Measurements from ENCODE around the gene MYL4.
"Not testable (repeated sequence)": the region's sequence is repeated elsewhere in the genome, so short reads cannot be mapped to it uniquely, and the experiment has no call there.

MYL4 gene

DNA sequence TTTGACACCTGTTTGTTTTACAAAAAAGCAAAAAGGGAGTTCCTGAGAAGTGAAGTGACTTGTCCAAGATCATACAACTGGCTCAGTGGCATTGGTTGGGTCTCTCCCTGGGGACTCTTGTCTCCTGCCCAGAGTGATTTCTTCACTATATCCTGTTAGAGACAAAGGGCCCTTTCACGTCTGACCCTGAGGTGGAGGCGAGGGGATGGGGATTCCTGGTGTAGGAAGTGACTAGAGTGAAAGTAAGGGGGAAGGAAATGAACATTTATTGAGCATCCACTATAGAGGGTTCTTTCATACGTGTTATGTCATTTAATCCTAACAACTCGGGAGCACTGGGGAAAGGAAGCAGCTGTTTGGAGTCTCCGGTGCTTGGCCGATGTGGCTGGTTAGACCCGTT is 53.4 kb downstream of the MYL4 start:
- DNase-seq (ENCODE audit: low read depth): no peak
- H3K4me3 ChIP-seq (replicated peaks; ENCODE audit: low read depth, low read length): no peak overlapping the region
- TF ChIP-seq, protein P1, sequence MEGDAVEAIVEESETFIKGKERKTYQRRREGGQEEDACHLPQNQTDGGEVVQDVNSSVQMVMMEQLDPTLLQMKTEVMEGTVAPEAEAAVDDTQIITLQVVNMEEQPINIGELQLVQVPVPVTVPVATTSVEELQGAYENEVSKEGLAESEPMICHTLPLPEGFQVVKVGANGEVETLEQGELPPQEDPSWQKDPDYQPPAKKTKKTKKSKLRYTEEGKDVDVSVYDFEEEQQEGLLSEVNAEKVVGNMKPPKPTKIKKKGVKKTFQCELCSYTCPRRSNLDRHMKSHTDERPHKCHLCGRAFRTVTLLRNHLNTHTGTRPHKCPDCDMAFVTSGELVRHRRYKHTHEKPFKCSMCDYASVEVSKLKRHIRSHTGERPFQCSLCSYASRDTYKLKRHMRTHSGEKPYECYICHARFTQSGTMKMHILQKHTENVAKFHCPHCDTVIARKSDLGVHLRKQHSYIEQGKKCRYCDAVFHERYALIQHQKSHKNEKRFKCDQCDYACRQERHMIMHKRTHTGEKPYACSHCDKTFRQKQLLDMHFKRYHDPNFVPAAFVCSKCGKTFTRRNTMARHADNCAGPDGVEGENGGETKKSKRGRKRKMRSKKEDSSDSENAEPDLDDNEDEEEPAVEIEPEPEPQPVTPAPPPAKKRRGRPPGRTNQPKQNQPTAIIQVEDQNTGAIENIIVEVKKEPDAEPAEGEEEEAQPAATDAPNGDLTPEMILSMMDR (IDR thresholded peaks at IDR 0.05; ENCODE audit: low read length, missing control alignments): no peak

DNA sequence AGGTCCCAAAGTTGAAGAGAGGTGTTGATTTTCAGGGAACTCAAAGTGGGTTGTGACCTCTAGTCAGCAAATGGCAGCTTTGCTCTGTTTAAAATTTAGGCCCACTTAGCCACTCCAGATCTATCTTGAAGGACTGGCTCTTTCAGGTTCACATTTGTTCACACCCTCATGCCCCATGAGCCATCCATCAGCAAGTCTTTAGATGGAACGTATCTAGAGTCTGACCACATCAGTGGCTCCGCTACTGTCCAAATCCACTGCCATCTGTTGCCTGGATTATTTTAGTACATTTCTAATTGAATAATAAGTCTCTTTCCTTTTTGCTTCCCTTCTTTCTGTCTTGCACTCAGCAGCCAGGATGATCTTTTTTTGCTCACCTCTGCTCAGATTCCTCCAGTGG is 55.0 kb downstream of the MYL4 start:
- no peak overlapping the region for H3K4me3 ChIP-seq (replicated peaks; ENCODE audit: low read depth, low read length)
- TF ChIP-seq, protein P1 (IDR thresholded peaks at IDR 0.05; ENCODE audit: low read length, missing control alignments): no peak
- no peak for DNase-seq (ENCODE audit: low read depth)

DNA sequence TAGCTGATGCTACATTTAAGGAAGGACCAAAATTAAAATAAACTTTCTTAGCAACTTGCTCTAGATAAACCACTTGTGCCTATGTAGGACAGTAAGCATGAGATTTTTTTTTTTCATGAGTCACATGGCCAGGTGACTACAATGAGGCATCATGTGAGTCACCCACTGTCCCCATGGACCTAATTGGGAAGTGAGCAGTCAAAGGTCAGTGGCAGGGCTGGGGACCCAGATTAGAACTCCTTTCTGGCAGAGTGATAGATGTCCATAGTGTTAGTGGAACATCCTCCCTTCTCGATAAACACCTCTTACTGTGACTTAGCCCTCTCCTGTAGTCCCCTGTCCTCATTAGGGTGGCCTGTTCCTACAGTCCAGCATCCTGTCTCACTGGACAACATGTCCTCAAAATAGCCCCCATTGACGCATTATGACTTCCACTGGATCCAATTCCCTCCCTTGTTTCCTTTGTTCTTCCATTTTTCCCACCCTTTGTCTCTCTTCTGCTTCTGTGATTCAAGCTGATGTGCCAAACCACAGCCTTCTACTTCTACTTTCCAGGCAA is 56.9 kb downstream of the MYL4 start:
- TF ChIP-seq, protein P1 (IDR thresholded peaks at IDR 0.05; ENCODE audit: low read length, missing control alignments): no peak
- no peak overlapping the region for H3K4me3 ChIP-seq (replicated peaks; ENCODE audit: low read depth, low read length)
- DNase-seq (ENCODE audit: low read depth): peak; percentile 78

DNA sequence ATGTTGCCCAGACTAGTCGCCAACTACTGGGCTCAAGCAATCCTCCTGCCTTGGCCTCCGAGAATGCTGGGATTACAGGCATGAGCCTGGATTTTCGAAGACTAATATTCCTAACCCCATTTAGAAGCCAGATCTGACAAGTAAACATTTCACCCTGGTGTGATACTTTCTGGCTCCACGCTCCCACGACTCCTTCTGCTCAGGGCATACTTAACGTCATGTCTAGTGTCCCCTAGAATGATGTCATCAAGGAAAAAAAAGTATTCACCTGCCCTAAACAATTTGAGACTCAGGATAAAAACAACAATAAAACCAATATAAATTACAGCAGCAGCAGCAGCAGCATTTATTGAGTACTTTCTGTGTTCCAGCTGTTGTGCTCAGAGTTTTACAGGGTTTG is 57.6 kb downstream of the MYL4 start:
- H3K4me3 ChIP-seq (replicated peaks; ENCODE audit: low read depth, low read length): no peak overlapping the region
- DNase-seq (ENCODE audit: low read depth): peak; percentile 30
- TF ChIP-seq, protein P1 (IDR thresholded peaks at IDR 0.05; ENCODE audit: low read length, missing control alignments): no peak

DNA sequence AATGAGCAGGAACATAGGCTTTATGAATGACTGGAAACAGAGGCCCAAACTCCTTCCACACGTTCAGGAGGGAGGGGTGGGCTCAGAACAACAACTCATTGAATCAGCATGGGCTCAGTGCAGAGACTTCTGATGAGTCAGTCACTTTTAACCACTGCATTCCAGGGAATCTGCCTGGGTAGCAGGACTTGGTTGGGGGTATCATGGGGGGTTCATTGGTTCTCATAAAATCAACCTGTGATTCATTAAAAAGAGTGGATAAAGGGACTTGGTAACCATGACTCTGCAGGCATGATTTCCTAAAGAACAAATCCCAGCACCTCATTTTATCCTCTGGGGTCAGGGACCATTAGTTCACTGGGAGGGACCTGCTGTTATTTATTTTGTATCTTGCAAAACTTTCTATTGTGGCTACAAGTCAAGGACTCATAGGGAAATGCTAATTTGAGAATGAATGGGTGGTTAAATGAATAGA is 58.2 kb downstream of the MYL4 start:
- DNase-seq (ENCODE audit: low read depth): peak; percentile 71
- H3K4me3 ChIP-seq (replicated peaks; ENCODE audit: low read depth, low read length): no peak overlapping the region
- TF ChIP-seq, protein P1 (IDR thresholded peaks at IDR 0.05; ENCODE audit: low read length, missing control alignments): no peak

DNA sequence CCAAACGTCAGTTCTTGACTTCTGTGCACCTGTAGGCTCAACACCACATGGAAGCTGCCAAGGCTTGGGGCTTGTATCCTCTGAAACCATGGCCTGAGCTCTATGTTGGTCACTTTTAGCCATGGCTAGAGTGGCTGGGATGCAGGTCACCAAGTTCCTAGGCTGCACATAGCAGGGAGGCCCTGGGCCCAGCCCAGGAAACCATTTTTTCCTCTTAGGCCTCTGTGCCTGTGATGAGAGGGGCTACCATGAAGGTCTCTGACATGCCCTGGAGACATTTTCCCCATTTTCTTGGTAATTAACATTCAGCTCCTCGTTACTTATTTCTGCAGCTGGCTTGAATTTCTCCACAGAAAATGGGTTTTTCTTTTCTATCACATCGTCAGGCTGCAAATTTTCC is 59.8 kb downstream of the MYL4 start:
- DNase-seq (ENCODE audit: low read depth); H3K4me3 ChIP-seq (replicated peaks; ENCODE audit: low read depth, low read length): not testable (repeated sequence)

DNA sequence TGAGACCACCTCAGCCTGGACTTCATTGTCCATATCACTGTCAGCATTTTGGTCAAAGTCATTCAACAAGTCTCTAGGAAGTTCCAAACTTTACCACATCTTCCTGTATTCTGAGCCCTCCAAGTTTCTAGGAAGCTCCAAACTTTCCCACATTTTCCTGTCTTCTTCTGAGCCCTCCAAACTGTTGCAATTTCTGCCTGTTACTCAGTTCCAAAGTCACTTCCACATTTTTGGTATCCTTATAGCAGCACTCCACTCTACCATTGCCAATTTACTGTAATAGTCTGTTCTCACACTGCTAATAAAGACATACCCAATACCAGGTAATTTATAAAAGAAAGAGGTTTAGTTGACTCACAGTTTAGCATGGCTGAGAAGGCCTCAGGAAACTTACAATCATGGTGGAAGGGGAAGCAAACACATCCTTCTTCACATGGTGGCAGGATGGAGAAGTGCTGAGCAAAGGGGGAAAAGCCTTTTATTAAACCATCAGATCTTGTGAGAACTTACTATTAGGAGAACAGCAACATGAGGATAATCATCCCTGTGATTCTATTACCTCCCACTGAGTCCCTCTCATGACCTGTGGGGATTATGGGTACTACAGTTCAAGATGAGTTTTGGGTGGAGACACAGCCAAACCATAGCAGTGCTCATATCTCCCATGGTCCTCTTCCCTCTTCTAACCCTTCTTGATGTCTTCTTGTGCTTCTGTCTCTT is 60.6 kb downstream of the MYL4 start:
- H3K4me3 ChIP-seq (replicated peaks; ENCODE audit: low read depth, low read length); DNase-seq (ENCODE audit: low read depth): not testable (repeated sequence)
